Measurements from ENCODE around the gene AKNA. TPM values are rescaled to one million over a fixed set of nuclear protein-coding genes. Genes with fewer than 3 reads are reported as not detected.
"Not testable (repeated sequence)": the region's sequence is repeated elsewhere in the genome, so short reads cannot be mapped to it uniquely, and the experiment has no call there.

AKNA gene
- polyA plus RNA-seq, 4 donors = 12.0 to 13.6 (median 13.1) TPM

DNA sequence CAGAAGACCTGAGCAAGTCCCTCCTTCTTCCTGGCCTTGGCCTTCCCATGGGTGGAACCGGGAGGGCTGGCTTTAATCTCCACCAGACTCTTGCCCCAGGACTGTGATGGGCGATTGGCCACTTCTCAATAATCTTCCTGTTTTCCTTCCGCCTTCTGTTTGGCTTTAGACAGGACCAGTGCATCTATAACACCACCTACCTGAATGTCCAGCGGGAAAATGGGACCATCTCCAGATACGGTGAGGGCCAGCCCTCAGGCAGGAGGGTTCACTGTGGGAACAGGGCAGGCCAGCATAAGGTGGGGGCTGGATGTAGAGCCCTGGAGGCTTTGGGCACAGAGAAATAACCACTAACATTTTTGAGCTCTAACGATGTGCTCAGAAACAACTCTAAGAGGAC, 63.9 kb downstream of the AKNA start:
- DNase-seq (ENCODE audit: low read depth in 4 of 4, low spot score in 3 of 4) = not testable (repeated sequence)

DNA sequence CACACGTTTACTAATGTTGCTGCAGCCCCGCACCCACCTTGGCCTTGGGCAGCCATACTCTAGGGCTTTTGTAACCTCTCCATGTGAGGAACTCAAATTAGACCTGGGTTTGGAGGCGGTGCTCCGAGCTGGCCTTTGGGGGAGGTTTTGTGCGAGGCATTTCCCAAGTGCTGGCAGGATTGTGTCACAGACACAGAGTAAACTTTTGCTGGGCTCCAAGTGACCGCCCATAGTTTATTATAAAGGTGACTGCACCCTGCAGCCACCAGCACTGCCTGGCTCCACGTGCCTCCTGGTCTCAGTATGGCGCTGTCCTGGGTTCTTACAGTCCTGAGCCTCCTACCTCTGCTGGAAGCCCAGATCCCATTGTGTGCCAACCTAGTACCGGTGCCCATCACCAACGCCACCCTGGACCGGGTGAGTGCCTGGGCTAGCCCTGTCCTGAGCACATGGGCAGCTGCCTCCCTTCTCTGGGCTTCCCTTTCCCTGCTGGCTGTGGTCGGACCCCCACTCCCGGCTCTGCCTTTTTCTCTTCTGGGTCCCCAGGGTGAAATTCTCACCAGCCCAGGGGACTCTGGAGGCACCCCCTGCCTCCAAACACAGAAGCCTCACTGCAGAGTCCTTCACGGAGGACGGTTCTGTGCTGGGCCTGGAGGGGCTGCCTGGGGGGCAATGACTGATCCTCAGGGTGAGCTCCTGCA, 64.8 kb downstream of the AKNA start, which contains the start of gene ORM1:
ORM1 (plus strand) TSS at position 268 of the 701 bp plus-strand sequence; CDS start at position 304, 36 bp downstream.
- DNase-seq (ENCODE audit: low read depth in 4 of 4, low spot score in 3 of 4) = not testable (repeated sequence)

DNA sequence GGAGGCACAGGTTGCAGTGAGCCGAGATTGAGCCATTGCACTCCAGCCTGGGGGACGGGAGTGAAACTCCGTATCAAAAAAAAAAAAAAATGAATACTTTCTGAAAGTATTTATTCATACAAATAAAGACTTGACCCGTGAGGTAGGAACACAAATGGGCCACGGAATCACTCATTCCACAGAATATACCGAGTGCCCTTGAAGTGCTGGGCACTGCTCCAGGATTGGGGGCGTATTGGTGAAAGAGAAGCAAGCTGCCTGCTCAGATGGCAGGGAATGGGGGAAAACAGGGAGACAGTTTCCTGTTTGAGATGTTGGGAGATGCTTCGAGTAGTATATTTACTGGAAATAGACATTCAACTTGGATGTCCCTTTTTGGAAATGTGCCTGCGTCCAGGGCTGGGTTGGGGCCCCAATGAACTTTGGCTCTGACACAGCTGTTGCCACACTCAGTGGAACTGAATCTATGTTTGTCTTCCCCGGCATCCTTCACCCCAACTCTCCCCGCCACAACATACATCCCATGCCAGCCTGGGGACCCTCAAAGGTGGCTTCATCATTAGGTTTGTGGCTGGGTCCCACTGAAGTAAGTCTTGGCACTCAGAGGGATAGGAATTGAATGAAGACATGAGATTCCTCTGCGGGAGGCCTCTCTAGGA, 65.5 kb downstream of the AKNA start:
- DNase-seq (ENCODE audit: low read depth in 4 of 4, low spot score in 3 of 4) = not testable (repeated sequence)

DNA sequence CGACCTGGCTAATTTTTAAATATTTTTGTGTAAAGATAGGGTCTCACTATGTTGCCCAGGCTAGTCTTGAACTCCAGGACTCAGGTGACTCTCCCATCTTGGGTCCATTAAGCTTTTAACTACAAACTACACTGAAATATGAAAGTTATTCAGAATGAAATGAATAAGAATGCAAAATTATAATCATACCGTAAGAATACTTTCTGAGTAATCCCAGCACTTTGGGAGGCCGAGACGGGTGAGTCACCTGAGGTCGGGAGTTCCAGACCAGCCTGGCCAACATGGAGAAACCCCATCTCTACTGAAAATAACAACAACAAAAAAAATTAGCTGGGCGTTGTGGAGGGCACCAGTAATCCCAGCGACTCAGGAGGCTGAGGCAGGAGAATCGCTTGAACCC, 66.0 kb downstream of the AKNA start:
- DNase-seq (ENCODE audit: low read depth in 4 of 4, low spot score in 3 of 4) = no peak

DNA sequence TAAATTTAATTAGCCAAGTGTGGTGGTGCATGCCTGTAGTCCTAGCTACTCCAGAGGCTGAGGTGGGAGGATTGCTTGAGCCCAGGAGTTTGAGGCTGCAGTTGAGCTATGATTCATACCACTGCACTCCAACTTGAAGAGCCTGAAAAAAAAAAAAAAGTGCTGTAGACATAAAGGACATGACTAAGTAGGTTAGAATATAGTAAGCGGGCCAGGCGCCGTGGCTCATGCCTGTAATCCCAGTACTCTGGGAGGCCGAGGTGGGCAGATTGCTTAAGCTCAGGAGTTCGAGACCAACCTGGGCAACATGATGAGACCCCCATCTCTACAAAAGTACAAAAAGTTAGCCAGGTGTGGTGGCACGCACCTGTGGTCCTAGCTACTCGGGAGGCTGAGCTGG, 67.1 kb downstream of the AKNA start:
- DNase-seq (ENCODE audit: low read depth in 4 of 4, low spot score in 3 of 4) = not testable (repeated sequence)

DNA sequence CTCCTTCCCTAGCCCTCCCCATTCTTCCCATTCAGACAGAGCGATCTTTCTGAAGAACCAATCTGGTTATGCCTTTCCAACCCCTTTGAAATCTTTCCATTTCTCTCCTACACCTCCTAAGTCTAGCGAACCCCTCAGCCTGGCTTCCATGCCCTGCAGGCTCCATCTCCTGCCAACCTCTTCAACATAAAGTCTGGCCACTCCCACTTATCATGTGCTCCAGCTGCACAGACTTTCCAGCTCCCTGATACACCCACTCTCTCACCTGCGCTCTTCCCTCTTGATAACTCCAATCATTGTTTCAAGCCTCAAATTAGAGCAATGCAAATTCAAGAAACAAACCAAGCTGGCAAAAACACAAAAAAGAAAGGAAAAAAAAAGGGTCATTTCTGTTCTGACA, 68.6 kb downstream of the AKNA start:
- DNase-seq (ENCODE audit: low read depth in 4 of 4, low spot score in 3 of 4) = no peak

DNA sequence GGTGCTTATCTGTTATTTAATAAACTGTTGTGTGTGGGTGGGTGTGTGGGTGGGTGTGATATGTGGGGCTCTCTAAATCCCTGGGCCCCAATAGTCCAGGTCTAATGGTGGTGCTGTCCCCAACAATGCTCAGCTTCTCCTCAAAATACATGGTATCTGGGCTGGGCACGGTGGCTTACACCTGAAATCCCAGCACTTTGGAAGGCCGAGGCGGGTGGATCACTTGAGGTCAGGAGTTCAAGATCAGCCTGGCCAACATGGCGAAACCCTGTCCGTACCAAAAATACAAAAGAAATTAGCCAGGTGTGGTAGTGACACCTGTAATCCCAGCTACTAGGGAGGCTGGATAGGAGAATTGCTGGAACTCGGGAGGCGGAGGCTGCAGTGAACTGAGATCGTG, 69.4 kb downstream of the AKNA start:
- DNase-seq (ENCODE audit: low read depth in 4 of 4, low spot score in 3 of 4) = no peak

DNA sequence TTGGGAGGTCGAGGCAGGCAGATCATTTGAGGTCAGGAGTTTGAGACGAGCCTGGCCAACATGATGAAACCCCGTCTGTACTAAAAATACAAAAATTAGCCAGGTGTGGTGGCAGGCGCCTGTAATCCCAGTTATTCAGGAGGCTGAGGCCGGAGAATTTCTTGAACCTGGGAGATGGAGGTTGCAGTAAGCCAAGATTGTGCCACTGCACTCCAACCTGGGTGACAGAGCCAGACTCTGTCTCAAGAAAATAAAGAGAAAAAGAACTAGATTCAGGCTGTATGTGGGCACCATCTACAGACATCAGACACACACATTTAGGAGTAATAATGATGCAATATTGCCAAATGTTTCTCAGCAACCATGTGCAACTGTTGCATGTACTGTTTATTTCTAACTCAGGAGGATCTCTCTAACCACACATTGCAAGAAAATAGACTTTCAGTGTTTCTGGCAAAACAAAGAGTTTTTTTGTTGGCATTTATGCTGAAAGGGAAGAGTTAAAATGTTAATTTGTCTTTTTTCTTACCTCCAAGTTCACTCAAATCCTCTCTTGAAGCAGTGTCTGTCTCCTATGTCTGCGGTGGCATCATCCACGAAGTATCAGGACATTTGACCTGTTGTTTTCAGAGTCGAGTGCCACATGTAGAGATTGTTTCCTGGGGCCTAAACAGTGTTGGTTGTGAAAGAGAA, 70.0 kb downstream of the AKNA start:
- DNase-seq (ENCODE audit: low read depth in 4 of 4, low spot score in 3 of 4) = no peak

DNA sequence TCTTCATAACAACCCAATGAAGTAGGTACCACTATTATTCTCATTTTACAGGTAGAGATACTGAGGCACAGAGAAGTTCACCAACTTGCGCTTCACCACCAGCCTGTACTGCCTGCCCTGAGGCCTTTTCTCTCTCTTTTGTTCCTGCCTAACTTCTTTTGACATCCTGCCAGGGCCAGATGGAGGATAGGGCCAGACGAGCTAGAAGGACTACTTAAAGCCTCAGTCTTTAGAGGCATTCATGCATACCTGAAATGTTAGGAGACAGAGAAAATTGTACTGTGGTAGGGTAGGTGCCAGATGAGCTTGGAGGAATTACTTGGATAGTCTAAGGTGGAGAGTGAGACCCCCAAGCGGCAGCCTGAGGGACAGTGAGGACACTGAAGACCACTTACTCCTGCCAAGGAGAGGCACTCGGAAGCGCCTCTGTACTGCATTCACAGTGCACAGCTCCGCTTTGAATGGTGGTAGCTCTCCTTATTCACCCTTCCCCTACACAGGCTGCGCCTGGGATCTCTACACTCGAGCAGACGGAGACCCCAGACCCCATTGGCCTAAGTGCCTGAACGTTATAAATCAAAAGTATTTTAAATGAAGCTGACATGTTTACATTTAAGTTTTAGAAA, 71.1 kb downstream of the AKNA start:
- DNase-seq (ENCODE audit: low read depth in 4 of 4, low spot score in 3 of 4) = no peak

DNA sequence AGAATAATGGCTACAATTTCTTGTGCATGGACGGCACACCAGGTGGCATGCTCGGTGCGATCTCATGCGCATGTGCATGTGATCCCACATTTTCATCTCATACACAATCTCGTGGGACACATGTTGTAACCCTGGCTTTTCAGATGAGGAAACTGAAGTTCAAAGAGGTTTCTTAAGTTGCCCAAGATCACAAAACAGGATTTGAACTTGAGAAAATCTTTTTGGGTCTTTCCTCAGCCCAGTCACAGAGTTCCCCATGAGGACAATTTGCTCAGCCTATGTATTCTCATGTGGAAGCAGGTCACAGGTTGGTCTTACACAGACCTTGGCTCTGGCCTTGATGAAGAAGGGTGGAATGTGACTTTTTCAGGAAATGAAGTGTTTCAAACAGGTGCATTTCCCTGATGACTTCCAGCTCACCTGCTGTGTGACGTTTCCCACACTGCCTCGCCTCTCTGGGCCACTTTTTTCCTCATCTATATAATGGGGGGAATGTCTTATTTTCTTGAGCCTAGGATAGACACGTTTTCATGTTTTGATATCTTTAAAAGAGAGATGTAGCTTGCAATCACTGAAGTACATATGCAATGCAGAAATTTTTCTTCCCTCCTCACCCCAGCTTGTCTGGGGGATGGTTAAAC, 71.9 kb downstream of the AKNA start:
- no peak for DNase-seq (ENCODE audit: low read depth in 4 of 4, low spot score in 3 of 4)

DNA sequence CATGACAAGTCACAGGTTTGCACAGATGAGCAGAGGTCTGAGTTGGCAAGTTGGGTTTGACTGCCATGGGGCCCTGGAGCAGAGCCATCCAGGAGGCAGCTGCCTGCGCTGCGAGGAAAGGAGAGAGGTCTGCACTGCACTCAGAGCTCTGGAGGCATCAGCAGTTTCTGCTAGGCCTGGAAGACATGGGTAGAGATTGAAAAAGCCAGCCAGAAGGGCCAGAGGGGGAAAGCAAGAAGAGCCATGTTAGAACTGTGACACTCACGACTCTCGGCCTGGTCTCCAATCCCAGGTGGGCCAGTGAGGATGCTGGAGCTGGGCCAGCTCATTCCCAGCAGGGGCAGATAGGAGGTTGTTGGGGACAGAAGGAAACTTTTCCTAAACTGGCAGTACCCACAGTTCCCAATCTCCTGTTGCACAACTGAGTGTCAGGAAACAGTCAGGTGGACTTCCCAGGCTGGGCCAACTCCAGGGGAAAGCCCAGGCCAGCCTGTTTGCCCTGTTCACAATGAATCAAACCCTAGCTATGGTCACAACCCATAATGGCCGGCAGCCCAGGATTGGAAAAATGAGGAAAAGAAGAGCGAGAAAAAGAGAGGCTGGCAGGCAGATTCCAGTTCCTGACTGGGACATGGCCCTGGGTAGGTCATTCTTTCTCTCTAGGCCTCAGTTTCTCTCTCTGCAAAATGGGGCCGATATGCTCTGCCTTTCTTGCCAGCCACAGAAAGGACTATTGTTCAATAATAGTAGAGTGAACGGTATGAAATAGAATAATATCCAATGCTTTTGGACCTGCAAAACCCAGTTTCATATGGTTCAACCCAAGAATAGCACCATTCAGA, 72.7 kb downstream of the AKNA start:
- DNase-seq (ENCODE audit: low read depth in 4 of 4, low spot score in 3 of 4) = no peak

DNA sequence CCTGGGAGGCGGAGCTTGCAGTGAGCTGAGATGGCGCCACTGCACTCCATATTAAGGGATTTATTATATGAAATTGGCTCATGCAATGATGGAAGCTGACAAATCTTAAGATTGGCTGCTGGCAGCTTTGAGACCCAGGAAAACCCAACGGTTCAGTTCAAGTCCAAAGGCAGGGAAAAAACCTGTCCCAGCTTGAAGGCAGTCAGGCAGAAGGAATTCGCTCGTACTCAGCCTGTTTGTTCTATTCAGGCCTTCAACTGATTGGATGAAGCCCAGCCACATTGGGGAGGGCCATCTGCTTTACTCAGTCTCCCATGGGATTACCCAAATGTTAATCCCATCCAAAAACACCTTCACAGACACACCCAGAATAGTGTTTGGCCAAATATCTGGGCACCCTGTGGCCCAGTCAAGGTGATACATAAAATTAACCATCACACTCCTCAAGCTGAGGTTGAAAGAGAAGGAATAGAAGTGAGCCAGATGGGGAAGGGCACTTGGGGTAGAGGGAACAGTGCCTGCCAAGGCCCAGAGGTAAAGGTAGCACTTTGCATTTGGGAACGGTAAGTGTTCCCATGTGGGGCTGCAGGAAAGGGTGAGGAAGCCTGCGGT, 73.4 kb downstream of the AKNA start:
- DNase-seq (ENCODE audit: low read depth in 4 of 4, low spot score in 3 of 4) = no peak

DNA sequence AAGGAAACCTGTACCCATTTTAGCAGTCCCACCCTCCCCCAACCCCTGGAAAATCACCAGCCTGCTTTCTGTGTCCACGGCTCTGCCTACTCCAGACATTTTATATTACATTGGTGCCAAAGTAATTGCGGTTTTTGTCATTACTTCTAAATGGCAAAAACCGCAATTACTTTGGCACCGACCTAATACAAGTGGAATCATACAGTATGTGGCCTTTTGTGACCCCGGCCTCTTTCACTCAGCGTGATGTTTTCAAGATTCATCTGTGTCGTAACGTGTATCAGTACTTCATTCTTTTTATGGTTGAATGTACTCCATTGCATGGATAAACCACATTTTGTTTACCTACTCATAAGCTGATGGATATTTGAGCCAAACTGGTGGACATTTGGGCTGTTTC, 74.6 kb downstream of the AKNA start:
- DNase-seq (ENCODE audit: low read depth in 4 of 4, low spot score in 3 of 4) = no peak

DNA sequence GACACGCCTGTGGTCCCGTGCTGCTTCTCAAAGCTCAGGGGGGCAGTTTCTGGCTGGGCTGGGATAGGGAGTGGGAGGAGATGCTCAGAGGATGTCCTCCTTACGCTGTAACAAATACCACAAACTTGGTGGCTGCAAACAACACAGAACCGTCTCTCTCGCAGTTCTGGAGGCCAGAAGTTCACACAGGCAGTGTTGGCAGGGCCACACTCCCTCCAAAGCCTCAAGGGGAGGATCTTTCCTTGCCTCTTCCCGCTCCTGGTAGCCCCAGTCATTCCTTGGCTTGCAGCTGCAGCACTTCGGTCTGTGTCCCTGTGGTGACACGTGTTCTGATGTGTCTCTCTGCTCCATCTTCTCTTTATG, 75.3 kb downstream of the AKNA start:
- DNase-seq (ENCODE audit: low read depth in 4 of 4, low spot score in 3 of 4) = no peak

DNA sequence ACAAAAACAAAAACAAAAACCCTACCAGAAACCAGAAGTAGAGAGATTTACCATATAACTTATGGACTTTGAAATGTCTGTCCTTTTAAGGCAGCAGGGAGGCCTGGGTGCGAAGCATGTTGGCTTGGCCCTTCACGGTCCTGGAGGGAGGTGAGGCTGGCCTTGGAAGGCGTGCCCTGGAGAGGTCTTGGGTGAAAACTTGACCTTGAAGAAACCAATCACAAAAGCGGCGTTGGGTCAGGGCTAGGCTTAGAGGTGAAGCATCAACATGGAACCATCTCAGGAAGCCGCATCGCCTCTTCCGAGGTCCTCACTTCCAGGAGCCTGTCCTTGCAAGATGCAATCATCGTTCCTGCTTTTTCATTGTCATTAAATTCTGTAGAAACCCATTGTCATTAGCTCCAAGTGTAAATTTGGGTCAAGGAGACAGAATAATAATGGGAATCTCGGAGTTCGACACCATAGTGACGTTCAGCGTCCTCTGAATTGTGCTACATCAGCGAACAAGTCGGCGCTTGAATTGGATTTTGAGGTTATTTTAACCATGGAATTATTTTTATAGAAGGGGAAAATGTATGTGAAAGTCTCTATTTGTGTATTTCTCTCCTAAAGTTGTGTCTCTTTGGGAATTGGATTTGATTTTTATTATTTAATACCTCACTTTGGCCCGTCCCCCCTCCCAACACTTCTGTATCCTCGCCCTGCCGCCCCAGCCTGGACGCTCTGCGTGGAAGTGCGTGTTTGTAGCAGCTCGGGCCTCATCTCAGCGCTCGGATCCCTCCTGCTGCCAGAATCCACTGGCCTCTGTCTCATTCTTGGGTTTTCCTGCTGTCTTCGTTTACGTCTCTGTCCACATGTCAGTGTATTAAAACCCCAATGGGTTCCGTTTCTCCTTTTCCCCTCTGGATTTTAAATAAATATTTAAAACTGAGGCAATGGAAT, 75.9 kb downstream of the AKNA start:
- DNase-seq (ENCODE audit: low read depth in 4 of 4, low spot score in 3 of 4) = no peak

DNA sequence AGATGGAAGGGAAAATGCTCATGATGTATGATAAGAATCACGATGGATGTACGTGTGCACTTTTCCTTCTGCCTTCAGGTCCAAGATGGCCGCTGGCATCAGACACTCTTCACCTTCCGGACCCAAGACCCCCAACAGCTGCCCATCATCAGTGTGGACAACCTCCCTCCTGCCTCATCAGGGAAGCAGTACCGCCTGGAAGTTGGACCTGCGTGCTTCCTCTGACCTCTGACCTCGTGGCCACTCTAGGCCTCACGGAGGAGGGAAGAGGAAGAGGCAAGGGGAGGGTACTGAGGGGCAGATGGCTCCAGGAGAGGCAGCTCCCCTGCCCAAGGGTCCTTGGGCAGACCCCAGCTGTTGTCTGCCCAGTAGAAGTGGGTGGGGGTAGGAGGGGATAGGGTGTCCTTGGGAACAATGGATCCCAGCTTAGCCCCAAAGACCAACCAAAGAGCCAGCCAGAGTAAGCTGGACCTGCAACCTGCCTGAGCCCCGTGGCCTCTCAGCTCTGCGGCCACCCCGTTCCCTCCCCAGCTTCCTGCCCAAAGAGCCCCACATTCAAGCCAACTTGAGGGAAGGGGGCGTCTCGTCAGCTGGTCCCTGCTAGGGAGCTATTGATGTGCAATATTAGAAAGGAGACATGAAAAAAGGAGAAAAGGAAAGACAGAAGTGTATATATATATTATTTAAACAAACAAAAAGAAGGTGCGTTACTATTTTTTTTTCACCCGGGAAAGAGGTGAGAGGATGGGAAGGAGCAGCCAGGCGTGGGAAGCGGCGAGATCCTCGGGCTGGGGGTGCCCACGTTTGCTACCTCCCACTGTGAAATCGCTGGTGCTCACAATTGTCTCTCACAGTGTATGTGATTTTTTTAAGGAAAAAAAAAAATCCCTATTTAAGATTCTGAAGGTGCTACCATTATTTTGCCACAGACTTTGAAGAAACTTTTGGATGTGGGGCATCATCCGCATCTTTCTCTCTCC, 77.0 kb downstream of the AKNA start:
- no peak for DNase-seq (ENCODE audit: low read depth in 4 of 4, low spot score in 3 of 4)

DNA sequence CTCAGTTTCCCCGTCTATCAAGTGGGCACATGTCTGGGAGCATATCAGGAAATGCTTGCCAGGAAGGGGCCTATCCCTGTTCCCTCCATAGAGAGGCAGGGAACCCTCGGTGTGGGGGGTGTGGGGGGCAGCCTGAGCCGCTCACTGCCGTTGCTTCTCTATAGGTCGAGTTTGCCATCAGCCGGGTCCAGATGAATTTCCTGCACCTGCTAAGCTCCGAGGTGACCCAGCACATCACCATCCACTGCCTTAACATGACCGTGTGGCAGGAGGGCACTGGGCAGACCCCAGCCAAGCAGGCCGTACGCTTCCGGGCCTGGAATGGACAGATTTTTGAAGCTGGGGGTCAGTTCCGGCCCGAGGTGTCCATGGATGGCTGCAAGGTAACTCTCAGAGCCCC, 78.7 kb downstream of the AKNA start:
- DNase-seq (ENCODE audit: low read depth in 4 of 4, low spot score in 3 of 4) = no peak

Measured in right renal pelvis (tissue), 4 donors.